ENCODE results near the gene USH1C. TPM values are rescaled to one million over a fixed set of nuclear protein-coding genes. Genes with fewer than 3 reads are reported as not detected.

The USH1C gene
- total RNA-seq, 3 donors from 2014 or later (not counting 1 experiment from before 2014, with no cell fraction given) = not detected

DNA sequence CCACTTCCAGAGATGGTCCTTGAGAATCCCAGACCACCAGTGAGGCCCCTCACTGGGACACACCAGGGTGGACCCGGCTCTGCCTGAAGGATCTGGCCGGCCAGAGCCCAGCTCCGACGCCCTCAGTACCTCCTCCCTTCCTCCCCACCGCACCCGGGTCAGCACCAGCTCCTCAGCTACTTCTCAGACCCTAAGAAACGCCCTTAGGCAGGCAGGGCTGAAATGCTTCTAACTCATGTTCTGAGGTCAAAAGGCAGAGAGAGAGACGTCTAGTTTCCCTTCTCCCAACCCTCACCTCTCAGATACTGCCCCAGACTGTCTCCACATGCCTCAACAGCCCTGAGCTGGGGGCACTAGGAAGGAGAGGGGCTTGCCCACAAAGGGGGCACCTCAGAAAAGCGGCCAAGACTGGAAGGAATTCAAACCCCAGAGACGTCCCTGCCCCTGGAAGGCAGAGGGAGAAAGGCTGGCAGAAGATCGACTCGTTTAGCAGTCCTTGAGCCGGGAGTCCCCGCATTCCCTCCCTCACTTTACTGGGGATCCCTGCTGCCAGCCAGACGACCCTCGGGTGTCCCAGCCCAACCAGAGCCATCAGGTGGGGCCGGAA, 539 bp downstream of the USH1C start:
- Histone ChIP-seq H3K27me3 (ENCODE audit: control insufficient read depth, insufficient read depth, low read length) (peaks cover 5% of the 10 kb centered on the region), H3K4me3 (ENCODE audit: low read length) (no peak overlapping the region), H3K9me3 (ENCODE audit: control insufficient read depth, insufficient read depth, low read length) (no peaks in the 10 kb centered on the region), H3K4me1 (ENCODE audit: control insufficient read depth, insufficient read depth, low read length) (peaks cover 6% of the 10 kb centered on the region), H3K36me3 (ENCODE audit: control insufficient read depth, insufficient read depth, low read length) (no peaks in the 10 kb centered on the region), H3K27ac (ENCODE audit: low read length) (no peak overlapping the region)
- peaks cover 32 to 44% of the 10 kb centered on the region in 2 donors for H3K27me3 Mint-ChIP-seq (ENCODE audit: low read depth in 2 of 2)
- no peaks in the 10 kb centered on the region for H3K36me3 Mint-ChIP-seq
- TF ChIP-seq, protein P1, sequence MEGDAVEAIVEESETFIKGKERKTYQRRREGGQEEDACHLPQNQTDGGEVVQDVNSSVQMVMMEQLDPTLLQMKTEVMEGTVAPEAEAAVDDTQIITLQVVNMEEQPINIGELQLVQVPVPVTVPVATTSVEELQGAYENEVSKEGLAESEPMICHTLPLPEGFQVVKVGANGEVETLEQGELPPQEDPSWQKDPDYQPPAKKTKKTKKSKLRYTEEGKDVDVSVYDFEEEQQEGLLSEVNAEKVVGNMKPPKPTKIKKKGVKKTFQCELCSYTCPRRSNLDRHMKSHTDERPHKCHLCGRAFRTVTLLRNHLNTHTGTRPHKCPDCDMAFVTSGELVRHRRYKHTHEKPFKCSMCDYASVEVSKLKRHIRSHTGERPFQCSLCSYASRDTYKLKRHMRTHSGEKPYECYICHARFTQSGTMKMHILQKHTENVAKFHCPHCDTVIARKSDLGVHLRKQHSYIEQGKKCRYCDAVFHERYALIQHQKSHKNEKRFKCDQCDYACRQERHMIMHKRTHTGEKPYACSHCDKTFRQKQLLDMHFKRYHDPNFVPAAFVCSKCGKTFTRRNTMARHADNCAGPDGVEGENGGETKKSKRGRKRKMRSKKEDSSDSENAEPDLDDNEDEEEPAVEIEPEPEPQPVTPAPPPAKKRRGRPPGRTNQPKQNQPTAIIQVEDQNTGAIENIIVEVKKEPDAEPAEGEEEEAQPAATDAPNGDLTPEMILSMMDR (IDR thresholded peaks at IDR 0.05) = no peak
- no peak overlapping the region for H3K4me3 Mint-ChIP-seq
- DNase-seq (no peak), ATAC-seq (peak in 1 of 3 donors; percentile 12)
- H3K27ac Mint-ChIP-seq = no peak overlapping the region
- intact Hi-C loops (cut with micrococcal nuclease) = no loop called here
- no peaks in the 10 kb centered on the region for H3K9me3 Mint-ChIP-seq
- WGBS (ENCODE audit: insufficient coverage) = 51% methylated on average over 17 of the region's 17 CpGs
- H3K4me1 Mint-ChIP-seq = peaks cover 0 to 6% of the 10 kb centered on the region in 2 donors

DNA sequence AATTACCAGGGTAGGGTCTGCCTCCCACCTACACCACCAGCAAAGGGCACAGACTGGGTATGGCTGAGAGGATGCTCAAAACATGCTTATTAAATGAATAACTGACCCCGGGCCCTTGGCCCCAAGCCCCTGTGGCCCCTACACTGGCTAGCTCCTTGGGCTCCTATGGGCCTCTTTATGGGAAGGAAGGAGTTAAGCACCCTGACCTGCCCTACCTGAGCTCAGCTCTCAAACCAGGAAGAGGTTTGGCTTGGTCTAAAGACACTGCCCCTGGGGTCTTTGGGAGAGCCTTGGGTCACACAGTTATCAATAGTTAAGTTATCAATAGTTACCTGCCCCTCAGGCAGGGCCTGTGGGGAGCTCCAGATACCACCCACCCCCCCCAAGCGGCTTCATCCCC, 1.2 kb downstream of the USH1C start:
- H3K27ac ChIP-seq (ENCODE audit: low read length) = no peak overlapping the region
- no peak overlapping the region for H3K4me3 Mint-ChIP-seq
- no peak overlapping the region for H3K27ac Mint-ChIP-seq
- H3K4me1 Mint-ChIP-seq = peaks cover 0 to 6% of the 10 kb centered on the region in 2 donors
- 88% methylated on average over 1 of the region's 2 CpGs for WGBS (ENCODE audit: insufficient coverage)
- H3K36me3 ChIP-seq (ENCODE audit: control insufficient read depth, insufficient read depth, low read length) = no peaks in the 10 kb centered on the region
- no peaks in the 10 kb centered on the region for H3K9me3 Mint-ChIP-seq
- no peaks in the 10 kb centered on the region for H3K36me3 Mint-ChIP-seq
- DNase-seq (no peak), ATAC-seq (no peak)
- TF ChIP-seq, protein P1 (IDR thresholded peaks at IDR 0.05) = no peak
- peaks cover 6% of the 10 kb centered on the region for H3K4me1 ChIP-seq (ENCODE audit: control insufficient read depth, insufficient read depth, low read length)
- peaks cover 32 to 42% of the 10 kb centered on the region in 2 donors for H3K27me3 Mint-ChIP-seq (ENCODE audit: low read depth in 2 of 2)
- peaks cover 5% of the 10 kb centered on the region for H3K27me3 ChIP-seq (ENCODE audit: control insufficient read depth, insufficient read depth, low read length)
- no peak overlapping the region for H3K4me3 ChIP-seq (ENCODE audit: low read length)
- intact Hi-C loops (cut with micrococcal nuclease) = no loop called here
- H3K9me3 ChIP-seq (ENCODE audit: control insufficient read depth, insufficient read depth, low read length) = no peaks in the 10 kb centered on the region

DNA sequence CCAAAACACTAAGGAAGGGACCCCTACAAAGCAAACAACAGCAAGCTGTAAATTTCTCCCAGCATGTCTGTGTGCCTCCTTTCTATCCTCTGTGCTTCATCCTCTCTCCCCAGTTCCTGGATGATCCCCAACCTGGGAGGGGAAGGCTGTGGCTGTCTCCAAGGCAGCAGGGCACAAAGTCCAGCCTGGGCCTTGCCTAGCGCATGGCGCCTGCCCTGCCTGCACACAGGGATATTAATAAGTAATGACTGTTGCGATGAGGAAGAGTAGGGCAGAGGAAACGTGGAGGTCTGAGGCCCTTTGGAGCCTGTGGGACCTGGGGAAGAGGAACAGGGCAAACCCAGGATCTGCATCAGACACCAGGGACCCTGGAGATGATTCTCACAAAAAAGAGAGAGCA, 2.0 kb downstream of the USH1C start:
- TF ChIP-seq, protein P1 (IDR thresholded peaks at IDR 0.05) = no peak
- H3K4me1 ChIP-seq (ENCODE audit: control insufficient read depth, insufficient read depth, low read length) = peaks cover 6% of the 10 kb centered on the region
- Mint-ChIP-seq H3K4me1 (peaks cover 0 to 2% of the 10 kb centered on the region in 2 donors), H3K36me3 (no peaks in the 10 kb centered on the region), H3K9me3 (no peaks in the 10 kb centered on the region), H3K27me3 (ENCODE audit: low read depth in 2 of 2) (peaks cover 32 to 38% of the 10 kb centered on the region in 2 donors), H3K27ac (no peak overlapping the region), H3K4me3 (no peak overlapping the region)
- no peaks in the 10 kb centered on the region for H3K36me3 ChIP-seq (ENCODE audit: control insufficient read depth, insufficient read depth, low read length)
- H3K4me3 ChIP-seq (ENCODE audit: low read length) = no peak overlapping the region
- H3K9me3 ChIP-seq (ENCODE audit: control insufficient read depth, insufficient read depth, low read length) = no peaks in the 10 kb centered on the region
- 92% methylated on average over 4 of the region's 4 CpGs for WGBS (ENCODE audit: insufficient coverage)
- ATAC-seq = no peak
- DNase-seq = no peak
- H3K27ac ChIP-seq (ENCODE audit: low read length) = no peak overlapping the region
- peaks cover 5% of the 10 kb centered on the region for H3K27me3 ChIP-seq (ENCODE audit: control insufficient read depth, insufficient read depth, low read length)
- intact Hi-C loops (cut with micrococcal nuclease) = no loop called here

Measured in natural killer cell (primary cell).